PC-9 (cell line): ENCODE data around the gene DACT2. TPM values are rescaled to one million over a fixed set of nuclear protein-coding genes. Genes with fewer than 3 reads are reported as not detected.
"Not testable (repeated sequence)": the region's sequence is repeated elsewhere in the genome, so short reads cannot be mapped to it uniquely, and the experiment has no call there.

ENCODE experiments used
- BruUV-seq: library from RNA; stranded (reverse); fragments of 400-500 nt; replicated peaks from 2 replicates; lab custom pipeline; 2021; lab: Mats Ljungman, UMichigan
- CTCF ChIA-PET: fragments of 300-600 bp; sonication (Branson Sonifier 250); formaldehyde crosslinking; loops from one replicate; lab custom pipeline; 2022; ENCODE audit warnings: antibody characterized with exemption; lab: Charles Lee
- POLR2A ChIA-PET: fragments of 300-600 bp; sonication (Branson Sonifier 250); formaldehyde crosslinking; loops from one replicate; lab custom pipeline; 2022; ENCODE audit warnings: antibody characterized with exemption; ENCODE audit not compliant: unreplicated experiment; lab: Charles Lee
- DNase-seq, 2 experiments: peaks; one replicate each; pipeline versions ENCODE4 v3.0.0 to v3.0.0-alpha.2; 2015 to 2022; ENCODE audit warnings: mixed read lengths in 1 of 2
- H2AFZ ChIP-seq: fragments of 200-600 bp; sonication (generic); 2 replicates; pipeline ENCODE4 v1.8.1; 2017; ENCODE audit warnings: antibody characterized with exemption
- H3F3A ChIP-seq: fragments of 200-600 bp; sonication (generic); 2 replicates; pipeline ENCODE4 v1.8.1; 2017; ENCODE audit warnings: antibody characterized with exemption, mild to moderate bottlenecking, low read depth; ENCODE audit not compliant: insufficient read depth
- H3K27ac ChIP-seq: fragments of 200-600 bp; sonication (generic); 2 replicates; pipeline ENCODE4 v1.6.1; 2016; ENCODE audit warnings: mixed run types
- H3K27me3 ChIP-seq: fragments of 200-600 bp; sonication (generic); 2 replicates; pipeline ENCODE4 v1.6.1; 2016; ENCODE audit warnings: low read depth, mixed run types; ENCODE audit not compliant: insufficient read depth
- H3K36me3 ChIP-seq: fragments of 200-600 bp; sonication (generic); 2 replicates; pipeline ENCODE4 v1.6.1; 2016; ENCODE audit warnings: low read depth, mixed run types
- H3K4me1 ChIP-seq: fragments of 200-600 bp; sonication (generic); replicated peaks from 2 replicates; pipeline ENCODE4 v1.6.1; 2016; ENCODE audit warnings: mixed run types; ENCODE audit not compliant: insufficient read depth
- H3K4me2 ChIP-seq: fragments of 200-600 bp; sonication (generic); 2 replicates; pipeline ENCODE4 v1.6.1; 2017; ENCODE audit warnings: mixed run types
- H3K4me3 ChIP-seq: fragments of 200-600 bp; sonication (generic); 2 replicates; pipeline ENCODE4 v1.6.1; 2016; ENCODE audit warnings: mixed run types
- H3K79me2 ChIP-seq: fragments of 200-600 bp; sonication (generic); 2 replicates; pipeline ENCODE4 v1.6.1; 2017; ENCODE audit warnings: low read depth, mixed run types
- H3K9me2 ChIP-seq: fragments of 200-600 bp; sonication (generic); 2 replicates; pipeline ENCODE4 v1.8.1; 2017; ENCODE audit warnings: mild to moderate bottlenecking; ENCODE audit not compliant: insufficient read depth
- H3K9me3 ChIP-seq: fragments of 200-600 bp; sonication (generic); 2 replicates; pipeline ENCODE4 v1.8.1; 2016; ENCODE audit warnings: low read depth; ENCODE audit not compliant: insufficient read depth
- H4K20me1 ChIP-seq: fragments of 200-600 bp; sonication (generic); 2 replicates; pipeline ENCODE4 v1.8.1; 2017; ENCODE audit not compliant: insufficient read depth
- CTCF ChIP-seq: fragments of 200-600 bp; sonication (generic); conservative IDR thresholded peaks from 2 replicates; pipeline ENCODE4 v1.6.1; 2017; ENCODE audit warnings: mixed run types, antibody characterized with exemption, mild to moderate bottlenecking, moderate library complexity
- EZH2 ChIP-seq: fragments of 200-600 bp; sonication (generic); IDR thresholded peaks from 2 replicates; pipeline ENCODE4 v1.8.0; 2017; ENCODE audit warnings: antibody characterized with exemption, low read depth
- intact Hi-C: fragments of 100-400 bp; cut with micrococcal nuclease; formaldehyde crosslinking; loops from one replicate; pipeline ENCODE4 v1.10.0; 2022; ENCODE audit not compliant: unreplicated experiment
- total RNA-seq: library from RNA; stranded (reverse); gene quantifications from 2 replicates; pipeline ENCODE4 v1.2.3, GENCODE V29; 2021

DACT2 gene
- total RNA-seq, 1 experiment from 2014 or later, result not detected

GRCh38 chr6:168358842-168359420 is 39.4 kb upstream of the DACT2 start:
- Histone ChIP-seq H3K36me3 (no peaks in the 10 kb centered on the region), H3K9me3 (no peaks in the 10 kb centered on the region), H3K27me3 (peaks cover 67% of the 10 kb centered on the region), H3K27ac (no peak overlapping the region), H3K4me1 (no peaks in the 10 kb centered on the region), H3K4me3 (no peak overlapping the region), H3K4me2 (no peak overlapping the region), H2AFZ (no peak overlapping the region), H3F3A (no peaks in the 10 kb centered on the region), H4K20me1 (no peaks in the 10 kb centered on the region), H3K9me2 (no peaks in the 10 kb centered on the region), H3K79me2 (no peaks in the 10 kb centered on the region)
- BruUV-seq, result no TSS peak
- TF ChIP-seq EZH2 (0 out of 2 replicates have a peak, but pooled peaks have one; percentile 38), CTCF (no peak)
- POLR2A ChIA-PET, result no interaction called here
- intact Hi-C loops, result no loop called here
- CTCF ChIA-PET, result no interaction called here
- no peak for DNase-seq

- H4K20me1 ChIP-seq, H3K9me2 ChIP-seq, H3K4me3 ChIP-seq, DNase-seq, H3K36me3 ChIP-seq, intact Hi-C loops, BruUV-seq, POLR2A ChIA-PET, H3K4me2 ChIP-seq, H2AFZ ChIP-seq, H3K9me3 ChIP-seq, H3K27ac ChIP-seq, CTCF ChIA-PET, H3F3A ChIP-seq, H3K79me2 ChIP-seq, H3K4me1 ChIP-seq: not testable (repeated sequence)
- peaks cover 76% of the 10 kb centered on the region for H3K27me3 ChIP-seq
Observed at GRCh38 chr6:168356872-168357271, 37.3 kb upstream of the DACT2 start.

- H2AFZ ChIP-seq, result no peak overlapping the region
- intact Hi-C loops, result no loop called here
- TF ChIP-seq EZH2 (no peak), CTCF (peak; percentile 56; the same call in 1 of the 2 replicates)
- peaks cover 76% of the 10 kb centered on the region for H3K27me3 ChIP-seq
- DNase-seq, result no peak
- POLR2A ChIA-PET, result no interaction called here
- no peaks in the 10 kb centered on the region for H3K79me2 ChIP-seq
- H3K9me3 ChIP-seq, result no peaks in the 10 kb centered on the region
- H3K27ac ChIP-seq, result no peak overlapping the region
- CTCF ChIA-PET, result no interaction called here
- no peaks in the 10 kb centered on the region for H3K36me3 ChIP-seq
- no peaks in the 10 kb centered on the region for H3K4me1 ChIP-seq
- H3K9me2 ChIP-seq, result no peaks in the 10 kb centered on the region
- no peak overlapping the region for H3K4me3 ChIP-seq
- BruUV-seq, result no TSS peak
- no peak overlapping the region for H3K4me2 ChIP-seq
- no peaks in the 10 kb centered on the region for H4K20me1 ChIP-seq
- H3F3A ChIP-seq, result no peaks in the 10 kb centered on the region
Observed at GRCh38 chr6:168355716-168356522, 36.3 kb upstream of the DACT2 start.
